ENCODE data around the gene COASY.
A peak's percentile ranks its signal among the peaks of the same experiment; 100 is the strongest.

COASY gene

GRCh38 chr17:42554250-42555121, 7.5 kb upstream of the COASY start:
- TF ChIP-seq GATA3 (IDR thresholded peaks at IDR 0.05; ENCODE audit: low read depth, low read length) (no peak), GATA2 (IDR thresholded peaks at IDR 0.05; ENCODE audit: low read depth, low read length) (no peak)

GRCh38 chr17:42555122-42555622, 6.8 kb upstream of the COASY start:
- TF ChIP-seq GATA2 (IDR thresholded peaks at IDR 0.05; ENCODE audit: low read depth, low read length) = no peak
- no peak for TF ChIP-seq GATA3 (IDR thresholded peaks at IDR 0.05; ENCODE audit: low read depth, low read length)

- TF ChIP-seq GATA2 (IDR thresholded peaks at IDR 0.05; ENCODE audit: low read depth, low read length) = no peak
- TF ChIP-seq GATA3 (IDR thresholded peaks at IDR 0.05; ENCODE audit: low read depth, low read length) = no peak
Observed at GRCh38 chr17:42559075-42559474, 2.9 kb upstream of the COASY start.

- TF ChIP-seq GATA3 (IDR thresholded peaks at IDR 0.05; ENCODE audit: low read depth, low read length) (no peak), GATA2 (IDR thresholded peaks at IDR 0.05; ENCODE audit: low read depth, low read length) (peak; percentile 33; the same call in 1 of the 2 replicates)
Observed at GRCh38 chr17:42560246-42560645, 1.7 kb upstream of the COASY start.

- TF ChIP-seq GATA3 (IDR thresholded peaks at IDR 0.05; ENCODE audit: low read depth, low read length) = no peak
- no peak for TF ChIP-seq GATA2 (IDR thresholded peaks at IDR 0.05; ENCODE audit: low read depth, low read length)
Observed at GRCh38 chr17:42562388-42563142, 617 bp downstream of the COASY start.

GRCh38 chr17:42563143-42563509, 1.2 kb downstream of the COASY start:
- no peak for TF ChIP-seq GATA3 (IDR thresholded peaks at IDR 0.05; ENCODE audit: low read depth, low read length)
- TF ChIP-seq GATA2 (IDR thresholded peaks at IDR 0.05; ENCODE audit: low read depth, low read length) = no peak

- TF ChIP-seq GATA3 (IDR thresholded peaks at IDR 0.05; ENCODE audit: low read depth, low read length) (no peak), GATA2 (IDR thresholded peaks at IDR 0.05; ENCODE audit: low read depth, low read length) (no peak)
Observed at GRCh38 chr17:42563543-42563942, 1.6 kb downstream of the COASY start.

- no peak for TF ChIP-seq GATA3 (IDR thresholded peaks at IDR 0.05; ENCODE audit: low read depth, low read length)
- TF ChIP-seq GATA2 (IDR thresholded peaks at IDR 0.05; ENCODE audit: low read depth, low read length) = no peak
Observed at GRCh38 chr17:42563950-42564349, 2.0 kb downstream of the COASY start.

- no peak for TF ChIP-seq GATA3 (IDR thresholded peaks at IDR 0.05; ENCODE audit: low read depth, low read length)
- TF ChIP-seq GATA2 (IDR thresholded peaks at IDR 0.05; ENCODE audit: low read depth, low read length) = no peak
Observed at GRCh38 chr17:42564815-42565522, 3.0 kb downstream of the COASY start.

- TF ChIP-seq GATA2 (IDR thresholded peaks at IDR 0.05; ENCODE audit: low read depth, low read length) = no peak
- TF ChIP-seq GATA3 (IDR thresholded peaks at IDR 0.05; ENCODE audit: low read depth, low read length) = no peak
Observed at GRCh38 chr17:42565523-42566214, 3.7 kb downstream of the COASY start.

GRCh38 chr17:42566215-42566882, 4.4 kb downstream of the COASY start:
- TF ChIP-seq GATA2 (IDR thresholded peaks at IDR 0.05; ENCODE audit: low read depth, low read length) (no peak), GATA3 (IDR thresholded peaks at IDR 0.05; ENCODE audit: low read depth, low read length) (no peak)

GRCh38 chr17:42566883-42567573, 5.1 kb downstream of the COASY start, which contains the start of gene MLX:
MLX (plus strand) TSS chr17:42567100; CDS start chr17:42567125, 25 bp downstream.
- no peak for TF ChIP-seq GATA3 (IDR thresholded peaks at IDR 0.05; ENCODE audit: low read depth, low read length)
- no peak; the same call in 1 of the 2 replicates for TF ChIP-seq GATA2 (IDR thresholded peaks at IDR 0.05; ENCODE audit: low read depth, low read length)
